Osteoblast (primary cell): ENCODE data around the gene PRDM5. TPM values are rescaled to one million over a fixed set of nuclear protein-coding genes. Genes with fewer than 3 reads are reported as not detected.
A peak's percentile ranks its signal among the peaks of the same experiment; 100 is the strongest.

Experiments used
- DNase-seq: peaks from one replicate; pipeline ENCODE4 v3.0.0; 2011; ENCODE audit warnings: low spot score, mixed read lengths; ENCODE audit not compliant: insufficient read length; ENCODE audit errors: missing footprints
- H2AFZ ChIP-seq: 2 replicates; pipeline ENCODE4 v1.6.0; 2011; ENCODE audit warnings: mild to moderate bottlenecking, low read length
- H3K27ac ChIP-seq: 2 replicates; pipeline ENCODE4 v1.5.1; 2011; ENCODE audit warnings: mild to moderate bottlenecking, low read depth, low read length, moderate library complexity
- H3K27me3 ChIP-seq: 2 replicates; pipeline ENCODE4 v1.6.0; 2012; ENCODE audit warnings: mild to moderate bottlenecking, control low read depth, inconsistent platforms, low read length, moderate library complexity; ENCODE audit not compliant: insufficient read depth
- H3K36me3 ChIP-seq: 2 replicates; pipeline ENCODE4 v1.5.1; 2011; ENCODE audit warnings: mild to moderate bottlenecking, low read length, control low read depth, moderate library complexity; ENCODE audit not compliant: insufficient read depth
- H3K4me1 ChIP-seq: 2 replicates; pipeline ENCODE4 v1.5.1; 2011; ENCODE audit warnings: mild to moderate bottlenecking, low read length, control low read depth, moderate library complexity; ENCODE audit not compliant: insufficient read depth
- H3K4me2 ChIP-seq: 2 replicates; pipeline ENCODE4 v1.6.0; 2011; ENCODE audit warnings: mild to moderate bottlenecking, low read length; ENCODE audit not compliant: insufficient read depth
- H3K4me3 ChIP-seq: fragments of 200-600 bp; sonication (generic); 3 replicates; pipeline ENCODE4 v1.5.1; 2012; ENCODE audit warnings: mild to moderate bottlenecking, low read length, inconsistent platforms; ENCODE audit not compliant: insufficient read depth
- H3K79me2 ChIP-seq: 2 replicates; pipeline ENCODE4 v1.6.0; 2012; ENCODE audit warnings: mild to moderate bottlenecking, low read length, control low read depth, inconsistent platforms; ENCODE audit not compliant: insufficient read depth
- H3K9me3 ChIP-seq: 2 replicates; pipeline ENCODE4 v1.5.1; 2011; ENCODE audit warnings: low read depth, low read length, control low read depth
- H4K20me1 ChIP-seq: 2 replicates; pipeline ENCODE4 v1.6.0; 2012; ENCODE audit warnings: mild to moderate bottlenecking, low read length, control low read depth; ENCODE audit not compliant: insufficient read depth
- total RNA-seq: library from RNA; depleted of rRNA; stranded (reverse); fragments of >200 nt; gene quantifications from 2 replicates; pipeline ENCODE4 v1.2.3, GENCODE V29; 2012
- TF ChIP-seq, protein P1 (sequence below): IDR thresholded peaks from 2 replicates; pipeline ENCODE4 v1.5.1; 2011; ENCODE audit warnings: mild to moderate bottlenecking, low read depth, low read length, moderate library complexity; ENCODE audit errors: extremely low read depth

The PRDM5 gene
- total RNA-seq, 1 donor: 39.4 TPM

DNA sequence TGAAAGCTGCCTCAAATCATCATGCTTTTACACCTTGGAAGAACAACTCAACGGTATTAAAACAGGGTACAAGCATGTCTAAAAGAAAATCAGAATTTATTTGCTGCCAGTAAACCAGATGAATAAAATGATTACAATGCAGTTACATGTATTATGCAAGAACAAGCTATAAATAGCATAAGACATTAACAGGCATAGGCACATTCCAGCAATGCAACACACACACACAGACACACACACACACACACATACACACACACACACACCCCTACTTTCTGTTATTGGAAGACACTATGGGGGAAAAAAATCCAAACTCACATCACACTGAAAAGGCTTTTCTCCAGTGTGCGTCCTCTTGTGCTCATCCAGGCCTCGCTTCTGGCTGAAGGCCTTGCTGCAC is 212.5 kb downstream of the PRDM5 start:
- TF ChIP-seq, protein P1, sequence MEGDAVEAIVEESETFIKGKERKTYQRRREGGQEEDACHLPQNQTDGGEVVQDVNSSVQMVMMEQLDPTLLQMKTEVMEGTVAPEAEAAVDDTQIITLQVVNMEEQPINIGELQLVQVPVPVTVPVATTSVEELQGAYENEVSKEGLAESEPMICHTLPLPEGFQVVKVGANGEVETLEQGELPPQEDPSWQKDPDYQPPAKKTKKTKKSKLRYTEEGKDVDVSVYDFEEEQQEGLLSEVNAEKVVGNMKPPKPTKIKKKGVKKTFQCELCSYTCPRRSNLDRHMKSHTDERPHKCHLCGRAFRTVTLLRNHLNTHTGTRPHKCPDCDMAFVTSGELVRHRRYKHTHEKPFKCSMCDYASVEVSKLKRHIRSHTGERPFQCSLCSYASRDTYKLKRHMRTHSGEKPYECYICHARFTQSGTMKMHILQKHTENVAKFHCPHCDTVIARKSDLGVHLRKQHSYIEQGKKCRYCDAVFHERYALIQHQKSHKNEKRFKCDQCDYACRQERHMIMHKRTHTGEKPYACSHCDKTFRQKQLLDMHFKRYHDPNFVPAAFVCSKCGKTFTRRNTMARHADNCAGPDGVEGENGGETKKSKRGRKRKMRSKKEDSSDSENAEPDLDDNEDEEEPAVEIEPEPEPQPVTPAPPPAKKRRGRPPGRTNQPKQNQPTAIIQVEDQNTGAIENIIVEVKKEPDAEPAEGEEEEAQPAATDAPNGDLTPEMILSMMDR: no peak
- Histone ChIP-seq H3K79me2 (no peaks in the 10 kb centered on the region), H3K4me2 (peak overlapping the region; percentile 40)

DNA sequence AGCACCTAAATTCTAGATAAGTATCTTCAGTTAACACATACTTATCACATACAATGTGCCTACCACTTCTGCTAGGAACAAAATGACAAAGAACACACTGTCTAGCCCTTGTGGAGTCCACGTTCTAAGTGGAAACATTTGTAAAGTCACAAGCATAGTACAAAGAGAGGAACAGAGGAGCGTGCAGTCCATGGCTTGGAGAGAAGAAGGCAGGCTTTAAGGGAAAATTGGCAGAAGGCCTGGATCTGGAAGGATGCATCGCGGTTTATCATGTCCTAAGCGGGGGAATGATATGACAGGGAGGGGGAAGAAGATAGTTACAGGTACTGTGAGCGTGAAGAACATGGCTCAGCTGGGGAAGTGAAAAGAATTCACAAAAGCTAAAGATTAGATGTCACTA is 218.0 kb downstream of the PRDM5 start:
- DNase-seq: no peak
- Histone ChIP-seq H3K27me3 (no peaks in the 10 kb centered on the region), H3K9me3 (no peaks in the 10 kb centered on the region), H3K4me2 (no peak overlapping the region), H3K4me3 (no peak overlapping the region), H3K79me2 (no peaks in the 10 kb centered on the region), H3K4me1 (peaks cover 5% of the 10 kb centered on the region), H4K20me1 (no peaks in the 10 kb centered on the region), H2AFZ (no peak overlapping the region), H3K27ac (no peak overlapping the region), H3K36me3 (no peaks in the 10 kb centered on the region)
- TF ChIP-seq, protein P1: no peak

More for the DNA sequence above, 212.5 kb downstream of the PRDM5 start:
- no peak for DNase-seq
- H3K4me1 ChIP-seq: peaks cover 10% of the 10 kb centered on the region
- H2AFZ ChIP-seq: no peak overlapping the region
- no peaks in the 10 kb centered on the region for H3K9me3 ChIP-seq
- H3K36me3 ChIP-seq: no peaks in the 10 kb centered on the region
- no peak overlapping the region for H3K4me3 ChIP-seq
- no peaks in the 10 kb centered on the region for H3K27me3 ChIP-seq
- no peak overlapping the region for H3K27ac ChIP-seq
- H4K20me1 ChIP-seq: no peaks in the 10 kb centered on the region

GRCh38 chr4:120703908-120704307 is 218.6 kb downstream of the PRDM5 start:
- TF ChIP-seq, protein P1: no peak
- H3K4me3 ChIP-seq: no peak overlapping the region
- H3K79me2 ChIP-seq: no peaks in the 10 kb centered on the region
- no peak overlapping the region for H3K27ac ChIP-seq
- no peaks in the 10 kb centered on the region for H3K27me3 ChIP-seq
- no peaks in the 10 kb centered on the region for H3K36me3 ChIP-seq
- H3K4me1 ChIP-seq: no peaks in the 10 kb centered on the region
- H2AFZ ChIP-seq: no peak overlapping the region
- H4K20me1 ChIP-seq: no peaks in the 10 kb centered on the region
- no peaks in the 10 kb centered on the region for H3K9me3 ChIP-seq
- H3K4me2 ChIP-seq: no peak overlapping the region
- no peak for DNase-seq

DNA sequence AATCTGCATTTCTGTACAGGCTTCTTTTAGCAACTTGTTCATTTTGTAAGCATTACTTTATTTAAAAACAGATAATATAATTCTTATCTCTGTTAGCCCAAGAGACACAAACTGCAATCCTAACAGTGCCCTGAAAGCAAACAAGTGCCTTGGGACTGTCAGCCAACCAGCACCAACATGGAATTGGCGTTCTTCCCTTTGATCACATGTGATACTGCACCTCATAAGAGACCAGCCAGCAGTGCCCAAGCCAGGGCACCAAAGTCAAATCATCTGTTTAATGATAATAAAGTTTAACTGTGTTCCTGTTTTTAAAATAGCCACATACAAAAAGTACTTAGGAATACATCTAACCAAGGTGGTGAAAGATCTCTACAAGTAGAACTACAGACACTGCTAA is 223.2 kb downstream of the PRDM5 start:
- no peak for DNase-seq
- Histone ChIP-seq H3K27ac (no peak overlapping the region), H3K9me3 (no peaks in the 10 kb centered on the region), H2AFZ (no peak overlapping the region), H3K4me1 (peaks cover 7% of the 10 kb centered on the region), H3K27me3 (no peaks in the 10 kb centered on the region), H3K4me3 (no peak overlapping the region), H3K36me3 (no peaks in the 10 kb centered on the region), H3K79me2 (no peaks in the 10 kb centered on the region), H4K20me1 (no peaks in the 10 kb centered on the region), H3K4me2 (no peak overlapping the region)
- TF ChIP-seq, protein P1: no peak
